Activated CD8-positive, alpha-beta T cell treated with anti-CD3 and anti-CD28 coated beads for 36 hours (primary cell): ENCODE measurements around the gene DOCK4. TPM values are rescaled to one million over a fixed set of nuclear protein-coding genes. Genes with fewer than 3 reads are reported as not detected.

Source experiments
- ATAC-seq: fragments of 200-7000 bp; cut with Tn5 transposase; one replicate; pipeline ENCODE4 v1.10.0; 2021; ENCODE audit warnings: mild to moderate bottlenecking, moderate library complexity
- CTCF ChIA-PET: fragments of 350-600 bp; sonication (Branson Sonifier 250); formaldehyde crosslinking; loops from one replicate; lab custom pipeline; 2021; ENCODE audit warnings: antibody characterized with exemption; lab: Charles Lee
- POLR2A ChIA-PET: fragments of 350-600 bp; sonication (Branson Sonifier 250); formaldehyde crosslinking; loops from one replicate; lab custom pipeline; 2021; ENCODE audit warnings: antibody characterized with exemption; lab: Charles Lee
- DNase-seq: peaks from one replicate; pipeline ENCODE4 v3.0.0-alpha.2; 2020
- H3K27ac Mint-ChIP-seq: one replicate; pipeline ENCODE4 v1.8.0; 2021; ENCODE audit warnings: mild to moderate bottlenecking, mixed read lengths
- H3K27me3 Mint-ChIP-seq: one replicate; pipeline ENCODE4 v1.8.0; 2021; ENCODE audit warnings: mixed read lengths
- H3K36me3 Mint-ChIP-seq: one replicate; pipeline ENCODE4 v1.8.0; 2021; ENCODE audit warnings: low read depth, mixed read lengths
- H3K4me1 Mint-ChIP-seq: one replicate; pipeline ENCODE4 v1.8.0; 2021; ENCODE audit warnings: low read depth, mixed read lengths
- H3K4me3 Mint-ChIP-seq: one replicate; pipeline ENCODE4 v1.8.0; 2021; ENCODE audit warnings: mild to moderate bottlenecking, moderate library complexity, mixed read lengths
- H3K9me3 Mint-ChIP-seq: one replicate; pipeline ENCODE4 v1.8.0; 2021; ENCODE audit warnings: mixed read lengths
- intact Hi-C: fragments of 100-400 bp; cut with micrococcal nuclease; formaldehyde crosslinking; loops from one replicate; pipeline ENCODE4 v1.10.0; 2022
- total RNA-seq, 2 experiments: library from RNA; stranded (reverse); gene quantifications; one replicate each; pipeline ENCODE4 v1.2.3, GENCODE V29; 2021
- TF ChIP-seq, protein P1 (sequence below): fragments of 200-600 bp; IDR thresholded peaks from one replicate; pipeline ENCODE4 v1.8.0; 2022; ENCODE audit warnings: antibody characterized with exemption, mild to moderate bottlenecking

Gene DOCK4
- total RNA-seq, 2 experiments from 2014 or later, result 0.31 to 0.32 TPM

- intact Hi-C loops, result no loop called here
- TF ChIP-seq, protein P1, sequence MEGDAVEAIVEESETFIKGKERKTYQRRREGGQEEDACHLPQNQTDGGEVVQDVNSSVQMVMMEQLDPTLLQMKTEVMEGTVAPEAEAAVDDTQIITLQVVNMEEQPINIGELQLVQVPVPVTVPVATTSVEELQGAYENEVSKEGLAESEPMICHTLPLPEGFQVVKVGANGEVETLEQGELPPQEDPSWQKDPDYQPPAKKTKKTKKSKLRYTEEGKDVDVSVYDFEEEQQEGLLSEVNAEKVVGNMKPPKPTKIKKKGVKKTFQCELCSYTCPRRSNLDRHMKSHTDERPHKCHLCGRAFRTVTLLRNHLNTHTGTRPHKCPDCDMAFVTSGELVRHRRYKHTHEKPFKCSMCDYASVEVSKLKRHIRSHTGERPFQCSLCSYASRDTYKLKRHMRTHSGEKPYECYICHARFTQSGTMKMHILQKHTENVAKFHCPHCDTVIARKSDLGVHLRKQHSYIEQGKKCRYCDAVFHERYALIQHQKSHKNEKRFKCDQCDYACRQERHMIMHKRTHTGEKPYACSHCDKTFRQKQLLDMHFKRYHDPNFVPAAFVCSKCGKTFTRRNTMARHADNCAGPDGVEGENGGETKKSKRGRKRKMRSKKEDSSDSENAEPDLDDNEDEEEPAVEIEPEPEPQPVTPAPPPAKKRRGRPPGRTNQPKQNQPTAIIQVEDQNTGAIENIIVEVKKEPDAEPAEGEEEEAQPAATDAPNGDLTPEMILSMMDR, result no peak
- Mint-ChIP-seq H3K36me3 (no peaks in the 10 kb centered on the region), H3K27me3 (no peaks in the 10 kb centered on the region), H3K9me3 (no peaks in the 10 kb centered on the region), H3K4me1 (no peaks in the 10 kb centered on the region), H3K27ac (no peak overlapping the region), H3K4me3 (no peak overlapping the region)
- ChIA-PET CTCF (no interaction called here), POLR2A (no interaction called here)
- DNase-seq (no peak), ATAC-seq (no peak)
These were observed 187.7 kb downstream of the DOCK4 start for GRCh38 chr7:112018305-112019030.

DNA sequence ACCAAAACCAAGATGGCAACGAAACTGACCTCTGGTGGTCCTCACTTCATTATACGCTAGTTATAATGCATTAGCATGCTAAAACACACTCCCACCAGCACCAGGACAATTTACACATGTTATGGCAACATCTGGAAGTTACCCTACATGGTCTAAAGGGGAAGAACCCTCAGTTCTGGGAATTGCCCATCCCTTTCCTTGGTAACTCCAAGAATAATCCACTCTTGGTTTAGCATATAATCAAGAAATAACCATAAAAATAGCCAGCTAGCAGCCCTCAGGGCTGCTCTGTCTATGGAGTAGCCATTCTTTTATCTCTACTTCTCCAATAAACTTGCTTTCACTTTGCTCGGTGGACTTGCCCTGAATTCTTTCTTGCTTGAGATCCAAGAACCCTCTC is 191.1 kb downstream of the DOCK4 start:
- Mint-ChIP-seq H3K36me3 (no peaks in the 10 kb centered on the region), H3K27ac (no peak overlapping the region), H3K9me3 (no peaks in the 10 kb centered on the region), H3K4me3 (no peak overlapping the region), H3K4me1 (no peaks in the 10 kb centered on the region), H3K27me3 (no peaks in the 10 kb centered on the region)
- ATAC-seq (no peak), DNase-seq (no peak)
- POLR2A ChIA-PET, result no interaction called here
- CTCF ChIA-PET, result no interaction called here
- TF ChIP-seq, protein P1, result no peak
- intact Hi-C loops, result no loop called here

GRCh38 chr7:112014347-112014746 is 191.9 kb downstream of the DOCK4 start:
- no peaks in the 10 kb centered on the region for H3K36me3 Mint-ChIP-seq
- ATAC-seq, result no peak
- DNase-seq, result no peak
- ChIA-PET CTCF (no interaction called here), POLR2A (no interaction called here)
- H3K9me3 Mint-ChIP-seq, result no peaks in the 10 kb centered on the region
- no peak overlapping the region for H3K27ac Mint-ChIP-seq
- H3K4me1 Mint-ChIP-seq, result no peaks in the 10 kb centered on the region
- intact Hi-C loops, result no loop called here
- H3K4me3 Mint-ChIP-seq, result no peak overlapping the region
- no peaks in the 10 kb centered on the region for H3K27me3 Mint-ChIP-seq
- TF ChIP-seq, protein P1, result no peak

- H3K4me3 Mint-ChIP-seq, result no peak overlapping the region
- H3K36me3 Mint-ChIP-seq, result no peaks in the 10 kb centered on the region
- no peak overlapping the region for H3K27ac Mint-ChIP-seq
- ChIA-PET POLR2A (no interaction called here), CTCF (no interaction called here)
- DNase-seq (no peak), ATAC-seq (no peak)
- intact Hi-C loops, result no loop called here
- H3K27me3 Mint-ChIP-seq, result no peaks in the 10 kb centered on the region
- peaks cover 4% of the 10 kb centered on the region for H3K4me1 Mint-ChIP-seq
- TF ChIP-seq, protein P1, result no peak
- H3K9me3 Mint-ChIP-seq, result no peaks in the 10 kb centered on the region
These were observed 192.9 kb downstream of the DOCK4 start for GRCh38 chr7:112013274-112013673.

DNA sequence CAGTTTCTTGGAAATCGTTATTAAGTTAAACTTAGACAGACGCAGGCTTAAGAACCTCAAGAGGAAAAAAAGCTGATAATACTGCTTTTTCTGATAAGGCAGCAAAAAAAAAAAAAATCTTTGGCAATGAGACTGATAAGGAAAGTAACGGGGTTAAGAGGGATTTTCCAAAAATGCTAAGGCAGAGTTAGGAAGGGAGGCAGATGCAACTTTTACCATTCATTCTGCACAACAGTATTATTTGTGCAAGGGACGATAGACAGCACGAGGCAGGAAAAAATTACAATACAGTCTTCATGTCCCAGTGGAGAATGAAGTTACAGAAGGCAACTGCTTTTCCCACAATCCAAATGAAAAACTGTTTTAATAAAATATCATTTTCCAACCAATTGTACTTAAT is 194.0 kb downstream of the DOCK4 start:
- DNase-seq (no peak), ATAC-seq (no peak)
- Mint-ChIP-seq H3K9me3 (no peaks in the 10 kb centered on the region), H3K27me3 (no peaks in the 10 kb centered on the region), H3K4me1 (peaks cover 4% of the 10 kb centered on the region), H3K4me3 (no peak overlapping the region), H3K27ac (no peak overlapping the region), H3K36me3 (no peaks in the 10 kb centered on the region)
- intact Hi-C loops, result no loop called here
- TF ChIP-seq, protein P1, result no peak
- CTCF ChIA-PET, result no interaction called here
- POLR2A ChIA-PET, result no interaction called here
